ENCODE data around the gene RSAD2. TPM values are rescaled to one million over a fixed set of nuclear protein-coding genes. Genes with fewer than 3 reads are reported as not detected.

Gene RSAD2
- total RNA-seq, 1 donor from 2014 or later: 4.4 TPM

DNA sequence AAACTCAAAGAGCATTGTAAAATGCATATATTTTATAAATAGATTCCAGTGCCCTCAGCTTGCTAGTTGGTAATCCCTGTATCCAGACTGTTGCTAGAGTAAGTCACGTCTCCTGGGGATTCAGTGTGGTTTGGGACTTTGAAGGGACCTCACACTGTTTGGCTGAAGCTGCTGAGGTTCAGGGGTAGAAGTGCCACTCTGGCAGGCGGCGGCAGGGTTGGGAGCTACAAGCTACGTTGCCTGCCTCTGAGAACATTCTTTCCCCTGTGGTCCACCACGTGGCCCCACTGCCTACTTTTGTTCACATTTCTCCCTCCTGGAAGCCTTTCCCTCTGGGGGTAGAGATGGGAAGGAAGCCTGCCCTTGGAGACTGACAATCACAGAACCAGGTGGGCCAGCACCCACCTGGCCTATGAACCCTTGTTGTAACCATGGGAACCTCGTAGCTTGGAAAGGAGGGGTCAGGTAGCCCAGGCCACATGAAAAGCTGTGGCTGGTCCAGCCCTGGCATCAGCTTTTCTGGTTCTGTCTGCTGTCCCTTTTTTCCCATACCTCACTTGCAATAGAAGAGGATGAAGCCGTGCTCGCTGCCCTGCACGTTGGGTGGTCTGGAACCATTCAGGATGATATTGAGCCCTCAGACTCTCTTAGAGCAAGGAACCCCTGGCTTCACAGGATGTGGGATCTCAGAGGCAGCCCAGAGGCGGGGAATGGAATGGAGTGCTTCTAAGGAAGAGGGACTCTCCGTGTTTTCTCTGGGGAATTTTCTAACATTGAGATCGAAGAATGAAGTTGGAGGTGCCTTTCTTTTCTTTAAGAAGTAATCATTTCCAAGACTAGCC lies 42.5 kb downstream of the RSAD2 start:
- Mint-ChIP-seq H3K4me3 (peak overlapping the region; percentile 71), H3K4me1 (peaks cover 58% of the 10 kb centered on the region), H3K9me3 (no peaks in the 10 kb centered on the region), H3K36me3 (no peaks in the 10 kb centered on the region), H3K27ac (peak overlapping the region; percentile 72), H3K27me3 (ENCODE audit: low read depth) (no peaks in the 10 kb centered on the region)
- no peak for DNase-seq (ENCODE audit: low spot score in 2 of 2, unreplicated experiment in 2 of 2)
- TF ChIP-seq, protein P1, sequence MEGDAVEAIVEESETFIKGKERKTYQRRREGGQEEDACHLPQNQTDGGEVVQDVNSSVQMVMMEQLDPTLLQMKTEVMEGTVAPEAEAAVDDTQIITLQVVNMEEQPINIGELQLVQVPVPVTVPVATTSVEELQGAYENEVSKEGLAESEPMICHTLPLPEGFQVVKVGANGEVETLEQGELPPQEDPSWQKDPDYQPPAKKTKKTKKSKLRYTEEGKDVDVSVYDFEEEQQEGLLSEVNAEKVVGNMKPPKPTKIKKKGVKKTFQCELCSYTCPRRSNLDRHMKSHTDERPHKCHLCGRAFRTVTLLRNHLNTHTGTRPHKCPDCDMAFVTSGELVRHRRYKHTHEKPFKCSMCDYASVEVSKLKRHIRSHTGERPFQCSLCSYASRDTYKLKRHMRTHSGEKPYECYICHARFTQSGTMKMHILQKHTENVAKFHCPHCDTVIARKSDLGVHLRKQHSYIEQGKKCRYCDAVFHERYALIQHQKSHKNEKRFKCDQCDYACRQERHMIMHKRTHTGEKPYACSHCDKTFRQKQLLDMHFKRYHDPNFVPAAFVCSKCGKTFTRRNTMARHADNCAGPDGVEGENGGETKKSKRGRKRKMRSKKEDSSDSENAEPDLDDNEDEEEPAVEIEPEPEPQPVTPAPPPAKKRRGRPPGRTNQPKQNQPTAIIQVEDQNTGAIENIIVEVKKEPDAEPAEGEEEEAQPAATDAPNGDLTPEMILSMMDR (IDR thresholded peaks at IDR 0.05; ENCODE audit: unreplicated experiment): no peak

DNA sequence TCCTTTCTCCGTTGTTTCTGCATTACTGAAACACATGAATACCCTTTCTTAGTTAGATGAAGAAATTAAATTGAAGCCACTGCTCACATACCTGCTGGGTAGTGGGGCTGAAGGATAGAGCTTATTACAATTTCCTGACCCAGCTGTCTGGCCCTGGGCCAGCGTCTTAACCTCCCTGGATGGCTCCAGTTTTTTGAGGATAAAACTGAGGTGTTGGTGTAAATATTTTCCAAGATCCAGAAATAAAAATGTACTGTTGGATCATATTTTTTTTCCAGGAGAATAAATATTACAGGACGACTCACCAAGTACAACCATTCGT lies 43.1 kb downstream of the RSAD2 start:
- TF ChIP-seq, protein P1 (IDR thresholded peaks at IDR 0.05; ENCODE audit: unreplicated experiment): no peak
- no peaks in the 10 kb centered on the region for H3K27me3 Mint-ChIP-seq (ENCODE audit: low read depth)
- H3K4me3 Mint-ChIP-seq: peak overlapping the region; percentile 20
- H3K9me3 Mint-ChIP-seq: no peaks in the 10 kb centered on the region
- peak overlapping the region; percentile 72 for H3K27ac Mint-ChIP-seq
- H3K4me1 Mint-ChIP-seq: peaks cover 64% of the 10 kb centered on the region
- DNase-seq (ENCODE audit: low spot score in 2 of 2, unreplicated experiment in 2 of 2): no peak
- H3K36me3 Mint-ChIP-seq: no peaks in the 10 kb centered on the region

DNA sequence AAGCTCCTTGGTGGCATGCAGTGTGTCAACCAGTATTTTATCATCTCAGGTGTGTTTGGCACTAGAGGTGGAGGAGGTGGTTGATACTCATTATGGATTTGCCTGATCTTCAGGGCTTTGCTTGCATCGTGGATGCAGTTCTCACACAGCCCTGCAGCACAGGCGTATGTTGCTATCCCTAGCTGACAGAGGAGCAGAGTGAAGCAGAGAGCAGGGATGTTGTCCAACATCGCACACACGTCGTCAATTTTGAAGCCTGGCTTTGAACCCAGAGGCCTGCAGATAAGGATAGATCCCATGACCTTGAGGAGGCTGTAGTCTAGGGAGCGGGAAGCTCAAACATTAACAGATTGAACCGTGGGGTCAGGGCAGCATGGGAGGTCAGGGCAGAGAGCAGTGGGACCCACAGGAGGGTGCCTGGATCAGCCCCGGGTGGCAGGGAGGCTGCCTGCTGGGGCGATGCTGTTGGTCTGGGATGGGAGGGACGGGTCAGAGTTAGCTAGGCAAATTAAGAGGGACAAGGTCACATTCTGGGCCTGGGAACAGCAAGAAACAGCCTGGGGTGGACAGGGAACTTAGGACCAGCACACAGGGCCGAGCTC lies 43.8 kb downstream of the RSAD2 start:
- Mint-ChIP-seq H3K4me1 (peaks cover 70% of the 10 kb centered on the region), H3K27ac (peak overlapping the region; percentile 90), H3K36me3 (no peaks in the 10 kb centered on the region), H3K4me3 (peak overlapping the region; percentile 45), H3K9me3 (no peaks in the 10 kb centered on the region), H3K27me3 (ENCODE audit: low read depth) (no peaks in the 10 kb centered on the region)
- DNase-seq (ENCODE audit: low spot score in 2 of 2, unreplicated experiment in 2 of 2): no peak
- TF ChIP-seq, protein P1 (IDR thresholded peaks at IDR 0.05; ENCODE audit: unreplicated experiment): no peak

DNA sequence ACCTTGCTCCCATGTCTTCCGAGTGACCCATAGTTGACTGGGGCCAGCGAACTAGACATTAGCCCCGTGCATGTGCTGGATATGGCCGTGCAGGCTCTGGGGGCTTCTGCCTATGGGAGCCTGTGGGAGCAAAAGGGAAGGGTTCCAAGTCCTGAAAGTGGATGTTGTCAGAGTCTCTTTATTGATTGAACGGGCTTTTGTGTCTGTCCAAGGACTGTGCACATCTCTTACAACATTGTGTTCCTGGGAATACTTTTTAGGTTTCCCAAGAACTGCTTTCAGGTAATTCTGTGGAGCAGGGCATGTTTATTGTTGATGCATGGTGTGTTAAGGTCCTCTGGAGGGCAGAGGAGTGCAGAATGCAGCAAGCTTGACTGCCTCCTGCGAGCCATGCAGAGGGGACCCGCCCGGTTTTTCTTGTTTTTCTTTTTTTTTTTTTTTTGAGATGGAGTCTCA lies 44.7 kb downstream of the RSAD2 start:
- DNase-seq (ENCODE audit: low spot score in 2 of 2, unreplicated experiment in 2 of 2): no peak
- TF ChIP-seq, protein P1 (IDR thresholded peaks at IDR 0.05; ENCODE audit: unreplicated experiment): no peak
- Mint-ChIP-seq H3K27me3 (ENCODE audit: low read depth) (no peaks in the 10 kb centered on the region), H3K4me3 (no peak overlapping the region), H3K36me3 (no peaks in the 10 kb centered on the region), H3K9me3 (no peaks in the 10 kb centered on the region), H3K4me1 (peaks cover 78% of the 10 kb centered on the region), H3K27ac (peak overlapping the region; percentile 90)

DNA sequence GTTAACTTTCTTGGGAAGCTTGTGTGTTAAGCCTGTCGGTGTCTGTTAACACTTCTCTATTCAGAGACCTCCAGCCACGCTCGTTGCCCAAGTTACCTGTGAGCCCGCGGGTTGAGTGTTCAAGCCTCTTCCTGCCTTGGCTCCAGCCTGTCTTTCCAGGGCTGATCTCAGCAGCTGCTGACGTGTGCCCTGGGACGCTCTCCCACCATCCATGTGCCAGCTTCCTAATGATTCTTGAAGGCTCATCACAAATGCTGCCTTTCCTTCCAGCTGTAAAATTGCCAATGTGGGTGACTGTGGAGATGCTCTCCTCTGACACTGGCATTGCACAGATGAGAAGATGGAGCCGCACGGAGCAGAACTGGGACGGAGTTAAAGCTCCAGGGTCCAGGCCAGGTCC lies 45.7 kb downstream of the RSAD2 start:
- Mint-ChIP-seq H3K36me3 (peaks cover 2% of the 10 kb centered on the region), H3K9me3 (no peaks in the 10 kb centered on the region), H3K4me1 (peaks cover 86% of the 10 kb centered on the region), H3K27me3 (ENCODE audit: low read depth) (no peaks in the 10 kb centered on the region), H3K27ac (peak overlapping the region; percentile 13), H3K4me3 (no peak overlapping the region)
- TF ChIP-seq, protein P1 (IDR thresholded peaks at IDR 0.05; ENCODE audit: unreplicated experiment): no peak
- no peak for DNase-seq (ENCODE audit: low spot score in 2 of 2, unreplicated experiment in 2 of 2)
